BJ (cell line): Measurements from ENCODE around the gene SLC38A10. TPM values are rescaled to one million over a fixed set of nuclear protein-coding genes. Genes with fewer than 3 reads are reported as not detected.

ENCODE experiments used
- CTCF ChIA-PET: fragments of 350-600 bp; formaldehyde crosslinking; extraction: SDS; loops from one replicate; lab custom pipeline; 2021; ENCODE audit warnings: antibody characterized with exemption, inconsistent platforms; lab: Yijun Ruan, JAX
- POLR2A ChIA-PET: fragments of 300-600 bp; sonication (Branson Sonifier 250); formaldehyde crosslinking; extraction: SDS; loops from one replicate; lab custom pipeline; 2021; ENCODE audit warnings: antibody characterized with exemption; lab: Charles Lee
- DNase-seq: peaks from one replicate; pipeline ENCODE4 v3.0.0-alpha.2; 2011; ENCODE audit warnings: low read depth
- H3K27me3 ChIP-seq: 2 replicates; pipeline ENCODE4 v1.6.0; 2011; ENCODE audit warnings: low read length; ENCODE audit not compliant: control insufficient read depth, insufficient read depth
- H3K36me3 ChIP-seq: 2 replicates; pipeline ENCODE4 v1.5.1; 2011; ENCODE audit warnings: low read length; ENCODE audit not compliant: control insufficient read depth, insufficient read depth
- H3K4me3 ChIP-seq: 2 replicates; pipeline ENCODE4 v1.5.1; 2011; ENCODE audit warnings: low read depth, mild to moderate bottlenecking, control low read depth, low read length
- polyA plus RNA-seq: library from polyadenylated mRNA; depleted of rRNA; stranded (reverse); fragments of >200 nt; gene quantifications from 2 replicates; pipeline ENCODE4 v1.2.3, GENCODE V29; 2011
- TF ChIP-seq, protein P1 (sequence below): IDR thresholded peaks from 2 replicates; pipeline ENCODE4 v1.5.1; 2011; ENCODE audit warnings: low read depth, mild to moderate bottlenecking, control low read depth, inconsistent platforms, low read length, moderate library complexity; ENCODE audit not compliant: insufficient read depth

SLC38A10 gene
- polyA plus RNA-seq, 1 experiment = 55.4 TPM

DNA sequence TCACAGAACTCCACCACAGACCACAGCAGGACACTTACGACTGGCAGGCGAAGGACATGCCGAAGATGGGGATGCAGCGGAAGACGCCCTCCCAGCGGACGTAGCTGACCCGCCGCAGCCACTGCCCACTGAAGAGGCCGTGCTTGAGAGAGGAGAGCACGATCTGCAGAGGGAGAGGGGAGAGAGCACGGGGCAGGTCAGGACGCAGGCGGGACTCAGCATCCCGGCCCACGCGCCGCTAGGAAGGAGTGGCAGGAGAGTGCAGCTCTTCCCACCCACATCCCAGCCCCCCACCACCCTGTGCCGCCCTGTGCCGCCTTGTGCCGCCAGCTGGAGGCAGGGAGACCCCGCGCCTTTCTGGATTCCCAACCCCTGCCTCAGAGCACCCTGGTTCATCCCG, 14.5 kb downstream of the SLC38A10 start:
- no peak for DNase-seq
- ChIA-PET POLR2A (no interaction called here), CTCF (no interaction called here)
- TF ChIP-seq, protein P1, sequence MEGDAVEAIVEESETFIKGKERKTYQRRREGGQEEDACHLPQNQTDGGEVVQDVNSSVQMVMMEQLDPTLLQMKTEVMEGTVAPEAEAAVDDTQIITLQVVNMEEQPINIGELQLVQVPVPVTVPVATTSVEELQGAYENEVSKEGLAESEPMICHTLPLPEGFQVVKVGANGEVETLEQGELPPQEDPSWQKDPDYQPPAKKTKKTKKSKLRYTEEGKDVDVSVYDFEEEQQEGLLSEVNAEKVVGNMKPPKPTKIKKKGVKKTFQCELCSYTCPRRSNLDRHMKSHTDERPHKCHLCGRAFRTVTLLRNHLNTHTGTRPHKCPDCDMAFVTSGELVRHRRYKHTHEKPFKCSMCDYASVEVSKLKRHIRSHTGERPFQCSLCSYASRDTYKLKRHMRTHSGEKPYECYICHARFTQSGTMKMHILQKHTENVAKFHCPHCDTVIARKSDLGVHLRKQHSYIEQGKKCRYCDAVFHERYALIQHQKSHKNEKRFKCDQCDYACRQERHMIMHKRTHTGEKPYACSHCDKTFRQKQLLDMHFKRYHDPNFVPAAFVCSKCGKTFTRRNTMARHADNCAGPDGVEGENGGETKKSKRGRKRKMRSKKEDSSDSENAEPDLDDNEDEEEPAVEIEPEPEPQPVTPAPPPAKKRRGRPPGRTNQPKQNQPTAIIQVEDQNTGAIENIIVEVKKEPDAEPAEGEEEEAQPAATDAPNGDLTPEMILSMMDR = no peak
- Histone ChIP-seq H3K27me3 (no peaks in the 10 kb centered on the region), H3K36me3 (peaks cover 30% of the 10 kb centered on the region), H3K4me3 (no peak overlapping the region)

DNA sequence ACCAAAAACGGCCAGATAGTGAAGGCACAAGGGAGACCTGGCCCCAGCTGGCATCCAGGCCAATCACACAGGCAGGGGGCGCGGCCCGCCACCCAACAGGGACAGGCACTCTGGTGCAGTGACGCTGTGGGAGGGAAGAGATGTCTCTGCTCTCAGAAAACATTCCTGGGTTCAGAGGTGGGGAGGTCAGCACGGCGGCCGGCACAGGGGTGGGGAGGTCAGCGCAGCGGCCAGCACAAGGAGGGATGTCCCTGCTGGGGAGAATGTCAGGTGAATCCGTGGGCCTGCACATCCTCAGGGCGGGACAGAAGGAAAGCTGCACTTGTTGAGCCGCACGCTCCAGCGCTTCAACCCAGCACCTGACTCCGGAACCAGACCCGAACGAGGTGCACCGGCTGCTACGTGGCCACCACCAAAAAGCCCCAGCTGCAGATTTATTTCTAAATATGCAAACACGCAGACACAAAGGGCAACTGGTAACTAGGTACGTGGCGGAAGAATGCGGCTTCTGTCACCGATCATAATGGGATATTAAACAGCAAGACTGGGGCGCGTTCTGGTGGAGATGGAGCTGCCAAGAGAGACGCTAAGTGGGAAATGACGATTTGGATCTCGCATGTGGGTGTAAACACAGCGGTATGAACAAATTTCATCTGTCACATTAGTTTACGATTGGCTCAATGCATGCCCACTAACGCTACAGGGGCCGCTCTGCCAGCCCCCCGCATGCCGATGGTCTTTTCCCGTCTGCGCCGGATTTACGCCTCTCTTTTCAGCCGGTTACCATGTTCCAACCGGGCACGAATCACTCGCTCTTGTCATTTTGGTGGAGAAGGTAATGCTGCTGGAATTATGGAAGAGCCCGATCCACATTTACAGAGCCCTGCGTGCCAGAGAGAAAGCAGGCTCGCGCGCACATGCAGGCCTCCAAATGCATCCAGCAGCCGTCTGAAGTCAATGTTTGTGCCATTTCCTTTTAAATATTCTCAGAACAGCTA, 15.5 kb downstream of the SLC38A10 start:
- TF ChIP-seq, protein P1 = no peak
- POLR2A ChIA-PET = no interaction called here
- Histone ChIP-seq H3K36me3 (peaks cover 32% of the 10 kb centered on the region), H3K27me3 (no peaks in the 10 kb centered on the region), H3K4me3 (no peak overlapping the region)
- no peak for DNase-seq
- CTCF ChIA-PET = no interaction called here

DNA sequence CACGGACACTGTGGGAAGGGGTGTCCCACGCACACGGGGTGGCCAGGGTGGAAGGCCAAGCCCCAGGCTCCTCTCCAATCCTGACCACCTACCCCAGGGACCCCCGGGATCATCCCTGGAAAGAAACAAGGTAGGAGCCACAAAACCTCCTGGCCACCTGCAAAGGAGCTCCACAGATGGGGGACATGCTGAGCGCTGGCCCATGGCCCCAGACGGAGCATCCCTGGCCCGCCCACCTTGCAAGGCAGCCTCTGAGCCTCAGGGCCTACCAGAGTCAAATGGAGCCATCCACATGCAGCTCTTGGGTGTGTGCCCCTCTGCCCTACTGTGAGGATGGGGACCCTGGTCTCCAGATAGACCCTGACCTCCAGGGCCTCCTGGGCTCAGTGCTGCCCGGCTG, 16.3 kb downstream of the SLC38A10 start:
- DNase-seq = no peak
- ChIA-PET POLR2A (no interaction called here), CTCF (no interaction called here)
- TF ChIP-seq, protein P1 = no peak
- Histone ChIP-seq H3K4me3 (no peak overlapping the region), H3K36me3 (peaks cover 36% of the 10 kb centered on the region), H3K27me3 (no peaks in the 10 kb centered on the region)

DNA sequence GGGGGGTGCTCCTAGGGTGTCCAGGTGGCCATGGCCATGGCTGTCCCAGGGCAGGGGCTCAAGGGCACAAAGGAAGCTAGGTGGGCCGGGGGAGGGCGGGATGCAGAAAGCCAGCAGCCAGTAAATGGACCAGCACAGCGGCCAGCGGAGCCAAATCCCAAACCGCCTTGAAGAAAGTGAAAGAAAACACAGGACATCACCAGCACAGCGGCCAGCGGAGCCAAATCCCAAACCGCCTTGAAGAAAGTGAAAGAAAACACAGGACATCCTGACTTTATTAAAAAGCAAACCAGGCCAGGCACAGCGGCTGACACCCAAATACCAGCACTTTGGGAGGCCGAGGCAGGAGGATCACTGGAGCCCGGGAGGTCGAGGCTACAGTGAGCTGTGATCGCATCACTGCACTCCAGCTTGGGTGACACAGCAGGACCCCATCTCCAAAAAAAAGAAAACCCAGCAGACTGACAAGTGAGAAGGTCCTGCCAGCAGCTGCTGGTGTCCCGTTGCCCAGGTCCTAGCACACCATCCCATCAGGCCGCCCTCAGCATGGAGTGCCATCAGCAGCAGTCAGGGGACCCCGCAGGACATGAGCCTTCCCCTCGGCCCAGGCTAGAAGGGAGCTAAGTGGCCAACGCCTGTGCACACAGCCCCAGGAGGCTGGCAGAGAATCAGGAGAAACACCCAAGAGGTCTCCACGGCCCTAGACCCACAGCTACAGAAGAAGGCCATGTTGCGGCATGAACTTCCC, 17.0 kb downstream of the SLC38A10 start:
- Histone ChIP-seq H3K4me3 (no peak overlapping the region), H3K36me3 (peaks cover 38% of the 10 kb centered on the region), H3K27me3 (no peaks in the 10 kb centered on the region)
- ChIA-PET POLR2A (no interaction called here), CTCF (no interaction called here)
- no peak for DNase-seq
- TF ChIP-seq, protein P1 = no peak

- Histone ChIP-seq H3K27me3 (no peaks in the 10 kb centered on the region), H3K36me3 (peaks cover 37% of the 10 kb centered on the region), H3K4me3 (no peak overlapping the region)
- CTCF ChIA-PET = no interaction called here
- POLR2A ChIA-PET = no interaction called here
- DNase-seq = no peak
- TF ChIP-seq, protein P1 = no peak
Observed at GRCh38 chr17:81277421-81277820, 17.7 kb downstream of the SLC38A10 start.
